Effector memory CD8-positive, alpha-beta T cell (primary cell): ENCODE data around the gene ABHD17B.

ENCODE experiments used
- ATAC-seq: fragments of 150-1000 bp; cut with Tn5 transposase; replicated peaks from 2 replicates; pipeline ENCODE4 v1.10.0; 2021; ENCODE audit warnings: mild to moderate bottlenecking, moderate library complexity
- DNase-seq, 3 experiments: peaks; one replicate each; pipeline ENCODE4 v3.0.0; 2021
- H3K27ac Mint-ChIP-seq, 2 donors: one replicate each; pipeline ENCODE4 v1.8.0; 2022; ENCODE audit warnings: mild to moderate bottlenecking in 2 of 2, mixed read lengths in 2 of 2, moderate library complexity in 2 of 2
- H3K27me3 Mint-ChIP-seq, 2 donors: one replicate each; pipeline ENCODE4 v1.8.0; 2022; ENCODE audit warnings: mixed read lengths in 2 of 2
- H3K36me3 Mint-ChIP-seq: one replicate; pipeline ENCODE4 v1.8.0; 2022; ENCODE audit warnings: mild to moderate bottlenecking, moderate library complexity, mixed read lengths; ENCODE audit not compliant: insufficient read depth
- H3K4me1 Mint-ChIP-seq, 2 donors: one replicate each; pipeline ENCODE4 v1.8.0; 2022; ENCODE audit warnings: low read depth in 2 of 2, mixed read lengths in 2 of 2
- H3K4me3 Mint-ChIP-seq, 2 donors: one replicate each; pipeline ENCODE4 v1.8.0; 2022; ENCODE audit warnings: mild to moderate bottlenecking in 2 of 2, mixed read lengths in 2 of 2, moderate library complexity in 2 of 2
- H3K9me3 Mint-ChIP-seq, 2 donors: one replicate each; pipeline ENCODE4 v1.8.0; 2022; ENCODE audit warnings: mixed read lengths in 2 of 2

ABHD17B gene

DNA sequence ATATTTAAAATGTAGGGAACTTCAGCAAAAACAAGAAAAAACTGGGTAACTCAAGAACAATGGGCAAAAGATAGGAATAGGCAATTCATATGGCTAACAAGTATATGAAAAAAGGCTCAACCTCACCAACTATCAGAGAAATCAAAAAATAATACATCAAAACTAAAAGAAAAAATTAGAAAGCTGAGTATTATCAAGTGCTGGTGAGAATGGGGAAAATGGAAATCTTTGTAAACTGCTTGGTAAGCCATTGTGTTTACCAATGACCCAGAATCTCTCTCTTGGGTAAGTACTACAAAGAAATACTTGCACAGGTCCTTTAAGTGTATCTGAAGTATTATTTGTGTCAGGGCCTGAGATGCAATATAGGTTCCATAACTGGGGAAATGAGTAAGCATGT, 27.0 kb downstream of the ABHD17B start:
- Mint-ChIP-seq H3K9me3 (peaks cover 3 to 16% of the 10 kb centered on the region in 2 donors), H3K27me3 (no peaks in the 10 kb centered on the region), H3K4me1 (peaks cover 14 to 29% of the 10 kb centered on the region in 2 donors), H3K27ac (no peak overlapping the region), H3K4me3 (no peak overlapping the region), H3K36me3 (peaks cover 3% of the 10 kb centered on the region)
- ATAC-seq: no peak
- DNase-seq: no peak

- DNase-seq (no peak), ATAC-seq (no peak)
- H3K27ac Mint-ChIP-seq: no peak overlapping the region
- H3K36me3 Mint-ChIP-seq: peaks cover 7% of the 10 kb centered on the region
- peaks cover 3 to 27% of the 10 kb centered on the region in 2 donors for H3K4me1 Mint-ChIP-seq
- H3K9me3 Mint-ChIP-seq: peaks cover 3 to 23% of the 10 kb centered on the region in 2 donors
- no peaks in the 10 kb centered on the region for H3K27me3 Mint-ChIP-seq
- peak overlapping the region in 1 of 2 donors; percentile 21 for H3K4me3 Mint-ChIP-seq
Measured at GRCh38 chr9:71879644-71880174, 31.3 kb downstream of the ABHD17B start.

DNA sequence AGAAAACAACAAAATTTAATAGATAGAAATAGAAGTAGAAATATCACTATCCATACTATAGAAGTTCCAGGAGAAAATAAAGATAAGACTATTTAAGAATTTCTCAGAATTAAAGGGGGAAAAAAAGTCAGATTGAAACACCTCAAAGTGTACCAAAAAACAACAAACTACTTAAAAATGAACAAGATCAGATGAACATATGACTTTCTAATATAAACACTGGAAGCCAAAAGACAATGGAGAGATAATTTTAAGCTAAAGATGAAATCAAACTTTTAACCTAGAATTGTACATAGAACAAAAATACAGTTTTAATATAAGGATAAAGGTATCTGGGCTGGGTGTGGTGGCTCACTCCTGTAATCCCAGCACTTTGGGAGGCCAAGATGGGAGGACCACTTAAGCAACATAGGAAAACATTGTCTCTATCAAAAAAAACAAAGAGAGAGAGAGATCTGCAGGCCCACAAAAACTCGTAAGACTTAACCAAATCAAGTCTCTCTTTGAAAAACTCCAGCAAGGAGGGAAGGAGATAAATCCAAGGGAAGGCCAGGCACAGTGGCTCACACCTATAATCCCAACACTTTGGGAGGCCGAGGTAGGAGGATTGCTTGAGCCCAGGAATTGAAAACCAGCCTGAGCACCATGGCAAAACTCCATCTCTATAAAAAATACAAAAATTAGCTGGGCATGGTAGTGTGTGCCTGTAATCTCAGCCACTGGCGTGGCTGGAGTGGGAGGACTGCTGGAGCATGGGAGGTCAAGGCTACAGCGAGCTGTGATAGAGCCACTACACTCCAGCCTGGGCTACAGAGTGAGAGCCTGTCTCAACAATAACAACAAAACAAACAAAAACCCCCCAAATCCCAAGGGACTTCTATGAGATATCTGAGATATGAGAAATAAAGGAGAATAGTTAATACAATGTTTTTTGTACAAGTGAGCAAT, 32.4 kb downstream of the ABHD17B start:
- H3K4me3 Mint-ChIP-seq: no peak overlapping the region
- peak overlapping the region in 1 of 2 donors; percentile 62 for H3K27ac Mint-ChIP-seq
- no peak for ATAC-seq
- DNase-seq: no peak
- no peaks in the 10 kb centered on the region for H3K27me3 Mint-ChIP-seq
- peaks cover 1 to 27% of the 10 kb centered on the region in 2 donors for H3K4me1 Mint-ChIP-seq
- H3K36me3 Mint-ChIP-seq: peaks cover 10% of the 10 kb centered on the region
- peaks cover 3 to 14% of the 10 kb centered on the region in 2 donors for H3K9me3 Mint-ChIP-seq

DNA sequence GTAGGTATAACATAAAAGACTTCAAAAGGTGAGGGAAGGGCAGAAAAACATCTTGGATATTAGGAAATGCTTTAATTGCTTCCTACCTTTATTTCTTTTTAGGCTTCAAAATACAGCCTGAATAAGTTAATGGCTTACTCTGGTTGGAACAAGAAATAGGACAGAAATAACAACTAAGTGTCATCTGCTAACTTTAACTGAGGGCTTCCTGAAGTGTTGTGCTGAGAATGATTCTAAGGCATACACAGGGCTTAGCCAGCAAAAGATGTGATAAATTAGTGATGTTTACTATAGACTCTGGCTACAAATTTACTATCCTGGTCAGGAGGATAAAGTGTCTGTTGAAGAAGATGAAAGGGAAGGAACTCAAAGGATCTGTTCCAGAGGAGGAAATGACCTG, 34.2 kb downstream of the ABHD17B start:
- DNase-seq (no peak), ATAC-seq (no peak)
- peaks cover 10% of the 10 kb centered on the region for H3K36me3 Mint-ChIP-seq
- peaks cover 3 to 14% of the 10 kb centered on the region in 2 donors for H3K9me3 Mint-ChIP-seq
- no peaks in the 10 kb centered on the region for H3K27me3 Mint-ChIP-seq
- peaks cover 1 to 27% of the 10 kb centered on the region in 2 donors for H3K4me1 Mint-ChIP-seq
- H3K27ac Mint-ChIP-seq: no peak overlapping the region
- no peak overlapping the region for H3K4me3 Mint-ChIP-seq

GRCh38 chr9:71876106-71876505, 34.9 kb downstream of the ABHD17B start:
- Mint-ChIP-seq H3K27ac (no peak overlapping the region), H3K36me3 (peaks cover 10% of the 10 kb centered on the region), H3K4me1 (peaks cover 0 to 21% of the 10 kb centered on the region in 2 donors), H3K27me3 (no peaks in the 10 kb centered on the region), H3K9me3 (peaks cover 3 to 14% of the 10 kb centered on the region in 2 donors), H3K4me3 (no peak overlapping the region)
- no peak for ATAC-seq
- DNase-seq: no peak

GRCh38 chr9:71875345-71875744, 35.6 kb downstream of the ABHD17B start:
- Mint-ChIP-seq H3K27me3 (no peaks in the 10 kb centered on the region), H3K27ac (no peak overlapping the region), H3K4me1 (peaks cover 0 to 21% of the 10 kb centered on the region in 2 donors), H3K9me3 (peaks cover 3 to 14% of the 10 kb centered on the region in 2 donors), H3K36me3 (peaks cover 10% of the 10 kb centered on the region), H3K4me3 (no peak overlapping the region)
- no peak for ATAC-seq
- DNase-seq: no peak

GRCh38 chr9:71863631-71864030, 47.4 kb downstream of the ABHD17B start:
- Mint-ChIP-seq H3K4me3 (no peak overlapping the region), H3K27ac (no peak overlapping the region), H3K9me3 (no peaks in the 10 kb centered on the region), H3K27me3 (no peaks in the 10 kb centered on the region), H3K36me3 (peaks cover 11% of the 10 kb centered on the region), H3K4me1 (peaks cover 3% of the 10 kb centered on the region in 2 donors)
- ATAC-seq (no peak), DNase-seq (no peak)

DNA sequence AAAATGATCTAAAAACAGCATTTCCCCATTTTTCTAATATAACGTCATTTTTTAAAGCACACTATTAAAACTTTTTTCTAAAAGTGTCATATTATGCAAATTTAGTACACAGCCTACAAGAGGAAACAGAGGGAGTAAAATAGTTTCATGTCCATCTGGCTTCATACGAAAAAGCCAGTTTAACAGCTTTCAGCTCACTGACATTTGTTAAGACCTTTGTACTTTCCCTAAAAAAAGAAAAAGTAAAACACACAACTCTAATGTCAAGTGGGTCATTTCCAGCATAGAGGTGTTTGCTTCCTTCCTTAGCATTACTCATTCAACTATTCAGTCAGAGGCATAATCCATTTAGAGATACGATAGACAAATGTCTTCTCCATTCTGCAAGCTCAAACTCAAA, 49.4 kb downstream of the ABHD17B start:
- H3K27ac Mint-ChIP-seq: no peak overlapping the region
- no peak for ATAC-seq
- peaks cover 3 to 4% of the 10 kb centered on the region in 2 donors for H3K4me1 Mint-ChIP-seq
- H3K4me3 Mint-ChIP-seq: no peak overlapping the region
- DNase-seq: no peak
- H3K9me3 Mint-ChIP-seq: no peaks in the 10 kb centered on the region
- no peaks in the 10 kb centered on the region for H3K27me3 Mint-ChIP-seq
- no peaks in the 10 kb centered on the region for H3K36me3 Mint-ChIP-seq

DNA sequence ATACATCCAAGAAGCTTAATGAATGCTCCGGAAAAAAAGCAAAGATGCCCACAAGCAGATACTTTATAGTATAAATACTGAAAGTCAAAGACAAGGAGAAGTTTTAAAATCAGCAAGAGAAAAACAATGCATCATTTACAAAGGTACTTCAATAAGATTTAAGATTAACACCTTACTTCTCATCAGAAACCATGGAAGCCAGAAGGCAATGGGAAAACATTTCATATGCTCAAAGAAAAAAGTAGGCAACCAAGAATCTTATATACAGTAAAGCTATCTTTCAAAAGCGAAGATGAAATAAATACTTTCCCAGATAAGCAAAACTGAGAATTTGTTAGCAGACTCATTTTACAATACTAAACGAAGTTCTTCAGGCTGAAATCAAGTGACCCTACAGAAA, 51.1 kb downstream of the ABHD17B start:
- ATAC-seq (no peak), DNase-seq (no peak)
- H3K27me3 Mint-ChIP-seq: no peaks in the 10 kb centered on the region
- no peak overlapping the region for H3K4me3 Mint-ChIP-seq
- H3K9me3 Mint-ChIP-seq: no peaks in the 10 kb centered on the region
- no peaks in the 10 kb centered on the region for H3K36me3 Mint-ChIP-seq
- H3K4me1 Mint-ChIP-seq: peaks cover 3 to 4% of the 10 kb centered on the region in 2 donors
- no peak overlapping the region for H3K27ac Mint-ChIP-seq

GRCh38 chr9:71858812-71859211, 52.2 kb downstream of the ABHD17B start:
- H3K27ac Mint-ChIP-seq: no peak overlapping the region
- H3K36me3 Mint-ChIP-seq: no peaks in the 10 kb centered on the region
- H3K9me3 Mint-ChIP-seq: no peaks in the 10 kb centered on the region
- no peaks in the 10 kb centered on the region for H3K27me3 Mint-ChIP-seq
- DNase-seq (no peak), ATAC-seq (no peak)
- H3K4me1 Mint-ChIP-seq: peaks cover 0 to 2% of the 10 kb centered on the region in 2 donors
- no peak overlapping the region for H3K4me3 Mint-ChIP-seq

GRCh38 chr9:71858102-71858798, 52.7 kb downstream of the ABHD17B start:
- no peak for ATAC-seq
- Mint-ChIP-seq H3K27ac (no peak overlapping the region), H3K36me3 (no peaks in the 10 kb centered on the region), H3K27me3 (no peaks in the 10 kb centered on the region), H3K4me1 (peaks cover 0 to 2% of the 10 kb centered on the region in 2 donors), H3K4me3 (no peak overlapping the region), H3K9me3 (no peaks in the 10 kb centered on the region)
- no peak for DNase-seq

DNA sequence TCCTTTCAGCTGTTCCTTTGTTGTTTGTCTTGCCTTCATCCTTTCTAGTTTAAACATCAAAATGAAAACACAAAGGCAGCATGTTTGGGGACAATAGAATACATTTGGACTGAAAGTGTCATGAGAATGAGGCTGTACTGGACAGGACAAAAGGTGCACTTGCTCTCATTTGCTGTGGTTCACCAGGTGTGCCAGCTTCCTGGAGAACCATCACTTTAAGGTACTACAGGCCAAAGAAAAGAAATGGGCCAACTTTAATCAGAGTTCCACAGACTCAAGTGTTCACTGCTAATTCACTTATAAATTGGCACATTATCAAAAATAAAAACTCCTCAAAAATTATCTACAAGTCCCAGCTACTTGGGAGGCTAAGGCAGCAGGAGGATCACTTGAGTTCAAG, 53.8 kb downstream of the ABHD17B start:
- no peaks in the 10 kb centered on the region for H3K9me3 Mint-ChIP-seq
- H3K27me3 Mint-ChIP-seq: no peaks in the 10 kb centered on the region
- peaks cover 0 to 2% of the 10 kb centered on the region in 2 donors for H3K4me1 Mint-ChIP-seq
- DNase-seq (no peak), ATAC-seq (no peak)
- H3K27ac Mint-ChIP-seq: no peak overlapping the region
- H3K4me3 Mint-ChIP-seq: no peak overlapping the region
- no peaks in the 10 kb centered on the region for H3K36me3 Mint-ChIP-seq

GRCh38 chr9:71854811-71855210, 56.2 kb downstream of the ABHD17B start:
- Mint-ChIP-seq H3K27ac (no peak overlapping the region), H3K9me3 (no peaks in the 10 kb centered on the region), H3K4me1 (peaks cover 0 to 2% of the 10 kb centered on the region in 2 donors), H3K27me3 (no peaks in the 10 kb centered on the region), H3K36me3 (no peaks in the 10 kb centered on the region), H3K4me3 (no peak overlapping the region)
- no peak for ATAC-seq
- no peak for DNase-seq
